Measurements from ENCODE around the gene ANO4.

Gene ANO4

DNA sequence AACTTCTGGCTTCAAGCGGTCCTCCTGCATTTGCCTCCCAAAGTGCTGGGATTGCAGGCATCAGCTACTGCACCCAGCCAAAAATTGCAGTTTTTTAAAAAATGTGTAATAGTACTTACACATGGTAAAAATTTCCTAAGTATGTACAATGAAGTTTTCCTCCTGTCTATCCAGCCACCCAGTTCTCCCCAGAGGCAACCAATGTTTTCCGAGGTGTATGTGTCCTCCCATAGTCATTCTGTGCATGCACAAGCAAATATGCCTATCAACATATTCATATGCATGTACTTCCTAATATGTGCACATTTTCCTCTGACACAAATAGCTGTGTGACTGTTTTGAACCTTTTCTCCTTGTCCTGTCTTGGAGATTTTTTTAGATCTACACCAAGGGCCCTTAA, 220.5 kb downstream of the ANO4 start:
- Histone ChIP-seq H3K4me1 (ENCODE audit: insufficient read depth, low read length, poor library complexity, severe bottlenecking) (no peaks in the 10 kb centered on the region), H3K9ac (ENCODE audit: low read depth, low read length, poor library complexity, severe bottlenecking) (no peak overlapping the region), H3K9me3 (ENCODE audit: insufficient read depth, low read depth, low read length) (0 out of 2 replicates have a peak, but pooled peaks cover under 1% of the 10 kb centered on the region), H3K79me2 (ENCODE audit: insufficient read depth, low read length) (no peaks in the 10 kb centered on the region), H3K4me2 (ENCODE audit: low read depth, low read length, poor library complexity, severe bottlenecking) (no peak overlapping the region), H3K9me2 (replicated peaks; ENCODE audit: low read depth, low read length) (no peaks in the 10 kb centered on the region), H2AFZ (ENCODE audit: low read length) (no peak overlapping the region), H4K20me1 (ENCODE audit: insufficient read depth, low read length, poor library complexity, severe bottlenecking) (no peaks in the 10 kb centered on the region), H3F3A (ENCODE audit: low read depth) (no peaks in the 10 kb centered on the region), H3K27me3 (ENCODE audit: insufficient read depth, low read length, poor library complexity, severe bottlenecking) (no peaks in the 10 kb centered on the region), H3K36me3 (ENCODE audit: insufficient read depth, low read length) (no peaks in the 10 kb centered on the region), H3K4me3 (ENCODE audit: low read length, poor library complexity, severe bottlenecking) (no peak overlapping the region)
- no peak for TF ChIP-seq EZH2phosphoT487 (IDR thresholded peaks at IDR 0.05; ENCODE audit: borderline replicate concordance)
- TF ChIP-seq, protein P1, sequence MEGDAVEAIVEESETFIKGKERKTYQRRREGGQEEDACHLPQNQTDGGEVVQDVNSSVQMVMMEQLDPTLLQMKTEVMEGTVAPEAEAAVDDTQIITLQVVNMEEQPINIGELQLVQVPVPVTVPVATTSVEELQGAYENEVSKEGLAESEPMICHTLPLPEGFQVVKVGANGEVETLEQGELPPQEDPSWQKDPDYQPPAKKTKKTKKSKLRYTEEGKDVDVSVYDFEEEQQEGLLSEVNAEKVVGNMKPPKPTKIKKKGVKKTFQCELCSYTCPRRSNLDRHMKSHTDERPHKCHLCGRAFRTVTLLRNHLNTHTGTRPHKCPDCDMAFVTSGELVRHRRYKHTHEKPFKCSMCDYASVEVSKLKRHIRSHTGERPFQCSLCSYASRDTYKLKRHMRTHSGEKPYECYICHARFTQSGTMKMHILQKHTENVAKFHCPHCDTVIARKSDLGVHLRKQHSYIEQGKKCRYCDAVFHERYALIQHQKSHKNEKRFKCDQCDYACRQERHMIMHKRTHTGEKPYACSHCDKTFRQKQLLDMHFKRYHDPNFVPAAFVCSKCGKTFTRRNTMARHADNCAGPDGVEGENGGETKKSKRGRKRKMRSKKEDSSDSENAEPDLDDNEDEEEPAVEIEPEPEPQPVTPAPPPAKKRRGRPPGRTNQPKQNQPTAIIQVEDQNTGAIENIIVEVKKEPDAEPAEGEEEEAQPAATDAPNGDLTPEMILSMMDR (conservative IDR thresholded peaks at IDR 0.05; ENCODE audit: low read length): no peak

DNA sequence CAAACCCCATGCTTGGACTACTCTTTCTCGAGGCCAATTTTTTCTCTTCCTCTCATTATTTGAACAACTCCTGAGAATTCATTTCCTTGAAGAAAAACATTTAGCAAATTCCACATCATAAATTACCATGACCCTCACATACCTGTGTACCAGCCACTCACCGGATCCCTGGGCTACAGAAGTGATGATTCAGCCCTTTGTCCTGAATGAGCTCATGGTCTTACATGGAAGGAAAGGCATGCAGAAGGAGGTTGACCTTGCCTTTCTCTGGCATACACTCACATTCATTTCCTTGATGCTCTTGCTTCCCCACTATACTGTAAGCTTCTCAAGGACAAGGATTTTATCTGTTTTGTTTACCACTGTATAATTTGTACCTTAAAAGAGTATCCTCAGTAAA, 224.0 kb downstream of the ANO4 start:
- no peak overlapping the region for H3K4me2 ChIP-seq (ENCODE audit: low read depth, low read length, poor library complexity, severe bottlenecking)

DNA sequence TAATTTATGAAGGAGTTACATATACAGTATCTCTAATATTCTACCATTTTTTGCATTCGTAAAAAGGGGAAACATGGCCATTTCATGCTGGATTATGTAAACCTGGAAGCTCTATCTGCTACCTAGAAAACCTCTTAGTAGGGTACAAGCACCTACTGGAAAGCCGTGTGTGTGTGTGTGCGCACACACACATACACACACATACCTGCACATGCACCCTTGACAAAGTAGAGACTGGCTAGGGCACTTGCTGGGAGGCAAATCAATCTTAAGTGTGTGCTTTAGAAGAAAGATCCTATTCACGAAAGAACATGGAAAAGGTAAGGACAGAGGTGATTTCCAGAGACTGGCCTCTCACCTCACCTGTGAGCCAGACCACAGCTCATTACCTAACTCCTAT, 224.6 kb downstream of the ANO4 start:
- no peaks in the 10 kb centered on the region for H3K9me3 ChIP-seq (ENCODE audit: insufficient read depth, low read depth, low read length)
- H3K9ac ChIP-seq (ENCODE audit: low read depth, low read length, poor library complexity, severe bottlenecking): no peak overlapping the region
- no peaks in the 10 kb centered on the region for H3K36me3 ChIP-seq (ENCODE audit: insufficient read depth, low read length)
- no peaks in the 10 kb centered on the region for H3F3A ChIP-seq (ENCODE audit: low read depth)
- no peak overlapping the region for H3K4me3 ChIP-seq (ENCODE audit: low read length, poor library complexity, severe bottlenecking)
- H3K4me1 ChIP-seq (ENCODE audit: insufficient read depth, low read length, poor library complexity, severe bottlenecking): no peaks in the 10 kb centered on the region
- TF ChIP-seq, protein P1 (conservative IDR thresholded peaks at IDR 0.05; ENCODE audit: low read length): no peak
- TF ChIP-seq EZH2phosphoT487 (IDR thresholded peaks at IDR 0.05; ENCODE audit: borderline replicate concordance): no peak
- H4K20me1 ChIP-seq (ENCODE audit: insufficient read depth, low read length, poor library complexity, severe bottlenecking): no peaks in the 10 kb centered on the region
- H3K9me2 ChIP-seq (replicated peaks; ENCODE audit: low read depth, low read length): no peaks in the 10 kb centered on the region
- H2AFZ ChIP-seq (ENCODE audit: low read length): no peak overlapping the region
- no peak overlapping the region for H3K4me2 ChIP-seq (ENCODE audit: low read depth, low read length, poor library complexity, severe bottlenecking)
- H3K27me3 ChIP-seq (ENCODE audit: insufficient read depth, low read length, poor library complexity, severe bottlenecking): no peaks in the 10 kb centered on the region
- H3K79me2 ChIP-seq (ENCODE audit: insufficient read depth, low read length): no peaks in the 10 kb centered on the region

More for the DNA sequence above, 224.0 kb downstream of the ANO4 start:
- H3F3A ChIP-seq (ENCODE audit: low read depth): no peaks in the 10 kb centered on the region
- no peaks in the 10 kb centered on the region for H4K20me1 ChIP-seq (ENCODE audit: insufficient read depth, low read length, poor library complexity, severe bottlenecking)
- no peaks in the 10 kb centered on the region for H3K9me2 ChIP-seq (replicated peaks; ENCODE audit: low read depth, low read length)
- no peaks in the 10 kb centered on the region for H3K36me3 ChIP-seq (ENCODE audit: insufficient read depth, low read length)
- TF ChIP-seq, protein P1 (conservative IDR thresholded peaks at IDR 0.05; ENCODE audit: low read length): no peak
- no peak for TF ChIP-seq EZH2phosphoT487 (IDR thresholded peaks at IDR 0.05; ENCODE audit: borderline replicate concordance)
- no peak overlapping the region for H3K4me3 ChIP-seq (ENCODE audit: low read length, poor library complexity, severe bottlenecking)
- H2AFZ ChIP-seq (ENCODE audit: low read length): no peak overlapping the region
- no peaks in the 10 kb centered on the region for H3K79me2 ChIP-seq (ENCODE audit: insufficient read depth, low read length)
- H3K9me3 ChIP-seq (ENCODE audit: insufficient read depth, low read depth, low read length): no peaks in the 10 kb centered on the region
- no peak overlapping the region for H3K9ac ChIP-seq (ENCODE audit: low read depth, low read length, poor library complexity, severe bottlenecking)
- no peaks in the 10 kb centered on the region for H3K4me1 ChIP-seq (ENCODE audit: insufficient read depth, low read length, poor library complexity, severe bottlenecking)
- H3K27me3 ChIP-seq (ENCODE audit: insufficient read depth, low read length, poor library complexity, severe bottlenecking): no peaks in the 10 kb centered on the region
